NCI-H345 treated with DMSO at 0.1 percent for 48 hours (cell line): ENCODE measurements around the gene IZUMO4.

Experiments used
- DNase-seq: peaks from one replicate; lab custom pipeline; 2025; ENCODE audit not compliant: unreplicated experiment; lab: John Stamatoyannopoulos, UW

Gene IZUMO4

DNA sequence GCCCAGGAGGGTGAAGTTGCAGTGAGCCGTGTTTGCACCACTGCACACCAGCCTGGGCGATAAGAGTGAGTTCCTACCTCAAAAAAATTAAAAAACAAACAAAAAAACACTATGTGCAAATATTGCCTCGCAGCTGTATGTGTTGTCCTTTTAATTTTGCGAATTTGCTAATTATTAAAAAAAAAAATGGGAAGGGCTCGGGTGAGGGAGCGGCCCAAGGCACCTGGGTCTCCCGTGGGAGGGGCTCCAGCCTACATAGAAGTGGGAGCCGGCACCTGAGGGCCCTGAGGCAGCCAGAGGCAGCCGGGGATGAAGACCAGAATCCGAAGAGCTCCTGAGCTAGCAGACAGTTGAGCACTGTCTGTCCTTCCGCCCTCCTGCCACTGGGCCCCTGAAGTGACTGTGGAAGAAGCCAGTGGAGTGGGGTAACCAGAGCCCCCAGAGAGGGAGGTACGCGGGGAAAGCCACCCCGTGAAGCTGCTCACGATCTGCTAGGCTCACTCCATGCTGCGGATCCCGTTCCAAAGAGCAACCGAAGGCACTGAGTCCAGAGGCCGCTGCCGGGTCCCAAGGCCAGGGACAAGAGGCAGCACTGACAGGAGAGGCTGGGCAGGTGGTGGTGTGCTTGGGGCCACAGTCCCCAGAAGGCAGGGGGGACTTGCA lies 6.5 kb downstream of the IZUMO4 start:
- DNase-seq: no peak

DNA sequence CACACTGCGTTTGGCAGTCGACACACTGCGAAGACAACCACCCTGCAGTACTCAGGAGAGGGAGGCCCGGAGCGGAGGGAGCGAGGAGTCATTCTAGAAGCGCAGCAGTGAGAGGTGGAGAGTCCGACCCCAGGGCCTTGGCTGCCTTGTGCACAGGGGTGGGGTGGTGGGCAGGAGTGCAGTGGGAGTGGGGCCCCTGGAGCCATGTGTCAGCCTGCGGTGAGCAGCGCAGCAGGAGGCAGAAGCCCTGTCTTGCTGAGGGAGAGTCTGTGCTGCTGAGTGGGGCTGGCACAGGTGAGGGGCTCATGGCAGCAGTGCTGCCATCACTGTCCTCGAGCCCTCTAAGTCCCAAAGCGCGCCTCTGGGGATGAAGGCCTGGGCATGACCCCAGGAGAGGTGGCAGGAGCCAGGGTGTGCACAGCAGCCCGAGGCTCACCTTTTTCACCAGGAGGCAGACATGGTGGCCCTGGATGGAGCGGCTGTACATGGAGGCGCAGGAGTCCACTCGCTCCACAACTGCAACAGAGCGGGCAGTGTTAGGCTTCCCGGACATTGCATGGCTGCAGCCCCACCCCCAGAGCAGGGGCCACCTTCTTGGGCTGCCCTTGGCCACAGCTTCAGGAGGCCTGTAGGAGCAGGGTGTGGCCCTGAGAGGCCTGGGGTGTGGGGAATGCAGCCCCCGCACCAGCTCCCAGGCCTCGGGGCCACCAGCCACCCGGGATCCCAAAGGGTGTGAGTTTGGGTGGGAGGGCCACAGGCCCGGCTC lies 11.7 kb downstream of the IZUMO4 start:
- no peak for DNase-seq

DNA sequence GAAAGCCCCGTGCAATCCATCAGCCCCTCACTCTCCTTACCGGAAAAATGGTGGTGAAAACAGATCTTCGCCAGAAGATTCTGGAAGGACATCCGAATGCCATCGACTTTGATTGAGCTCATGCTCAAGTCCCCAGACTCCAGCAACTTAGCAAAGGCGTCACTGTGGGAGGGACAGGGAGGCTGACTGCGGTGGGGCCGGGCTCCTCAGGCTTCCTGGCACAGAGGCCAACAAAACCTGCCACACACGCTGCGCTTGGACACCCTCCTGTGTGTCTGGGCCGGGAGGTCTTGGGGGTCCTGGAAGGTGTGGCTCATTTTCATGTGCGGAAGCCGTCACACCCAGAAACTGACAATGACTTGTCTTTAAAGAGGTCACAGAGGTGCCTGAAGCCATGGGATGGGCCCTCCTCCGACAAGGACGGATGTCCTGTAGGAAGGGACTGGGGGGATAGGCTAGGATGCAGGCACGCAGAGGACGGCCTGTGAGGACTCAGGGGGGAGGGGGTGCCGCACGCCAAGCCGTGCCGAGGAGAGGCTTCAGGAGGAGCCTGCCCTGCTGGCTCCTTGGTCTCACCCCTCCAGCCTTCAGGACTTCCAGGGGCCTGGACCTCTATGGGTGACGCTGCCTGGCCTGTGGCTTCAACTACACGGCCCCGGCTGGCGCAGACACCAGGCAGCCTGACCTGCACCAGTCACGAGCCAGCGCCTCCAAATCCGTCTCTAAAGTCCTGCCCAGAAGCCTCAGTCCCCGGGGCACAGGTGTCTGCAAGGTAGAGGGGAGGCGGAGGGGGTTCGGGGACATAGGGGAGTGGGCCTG lies 12.5 kb downstream of the IZUMO4 start:
- DNase-seq: no peak

DNA sequence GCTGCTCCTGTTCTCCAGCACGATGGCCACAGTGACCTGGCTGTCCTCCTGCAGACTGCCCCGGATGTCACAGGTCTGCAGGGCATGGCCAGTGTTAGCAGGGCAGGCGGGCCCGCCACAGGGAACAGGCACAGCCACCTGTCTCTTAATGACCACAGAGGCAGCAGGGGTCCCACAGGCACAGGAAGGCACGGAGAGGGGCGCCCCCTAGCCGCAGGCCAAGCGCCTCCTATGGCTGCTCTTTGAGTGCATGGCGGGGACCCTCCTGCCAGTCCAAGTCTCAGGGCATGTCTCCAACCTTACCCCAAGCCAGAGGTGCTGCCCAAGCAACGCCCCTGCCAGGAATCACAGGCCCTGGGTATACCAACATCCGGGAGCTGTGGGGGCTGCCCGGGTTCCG lies 14.1 kb downstream of the IZUMO4 start:
- DNase-seq: no peak

DNA sequence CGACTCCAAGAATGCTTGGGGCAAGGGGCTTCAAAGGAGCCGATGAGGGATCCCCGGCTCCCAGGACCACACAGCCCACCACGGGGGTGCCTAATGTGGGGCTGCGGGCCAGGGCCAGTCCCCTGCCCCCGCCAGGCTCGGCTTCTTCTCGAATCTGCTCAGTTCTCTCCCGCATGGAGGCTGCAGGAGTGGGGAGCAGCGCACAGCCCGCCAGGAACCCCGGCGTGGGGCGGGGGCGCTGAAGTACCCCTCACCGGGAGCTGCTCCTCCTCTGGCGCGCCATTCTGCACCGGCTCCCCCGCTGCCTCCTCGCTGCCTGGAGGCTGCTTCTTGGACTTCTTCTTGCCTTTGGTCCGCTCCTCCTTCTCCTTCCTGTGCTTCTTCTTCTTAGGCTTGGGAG lies 14.7 kb downstream of the IZUMO4 start:
- no peak for DNase-seq

DNA sequence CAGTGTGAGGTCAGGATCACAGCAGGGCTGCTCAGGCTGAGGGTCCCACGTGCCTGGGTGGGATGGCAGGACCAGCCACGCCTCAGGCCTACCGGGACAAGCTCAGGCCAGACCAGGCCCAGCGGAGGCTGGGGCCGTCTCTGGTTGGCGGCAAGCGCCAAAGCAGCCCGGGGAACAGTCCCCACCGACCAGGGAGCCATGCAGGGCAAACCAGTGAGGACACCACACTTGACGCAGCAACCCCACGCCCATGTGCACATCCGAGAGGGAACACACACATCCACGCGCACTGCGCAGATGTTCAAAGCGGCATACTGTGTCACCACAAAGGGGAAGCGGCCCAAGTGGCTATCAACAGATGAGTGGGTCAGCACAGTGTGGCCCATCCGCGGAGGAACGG lies 15.2 kb downstream of the IZUMO4 start:
- DNase-seq: no peak

DNA sequence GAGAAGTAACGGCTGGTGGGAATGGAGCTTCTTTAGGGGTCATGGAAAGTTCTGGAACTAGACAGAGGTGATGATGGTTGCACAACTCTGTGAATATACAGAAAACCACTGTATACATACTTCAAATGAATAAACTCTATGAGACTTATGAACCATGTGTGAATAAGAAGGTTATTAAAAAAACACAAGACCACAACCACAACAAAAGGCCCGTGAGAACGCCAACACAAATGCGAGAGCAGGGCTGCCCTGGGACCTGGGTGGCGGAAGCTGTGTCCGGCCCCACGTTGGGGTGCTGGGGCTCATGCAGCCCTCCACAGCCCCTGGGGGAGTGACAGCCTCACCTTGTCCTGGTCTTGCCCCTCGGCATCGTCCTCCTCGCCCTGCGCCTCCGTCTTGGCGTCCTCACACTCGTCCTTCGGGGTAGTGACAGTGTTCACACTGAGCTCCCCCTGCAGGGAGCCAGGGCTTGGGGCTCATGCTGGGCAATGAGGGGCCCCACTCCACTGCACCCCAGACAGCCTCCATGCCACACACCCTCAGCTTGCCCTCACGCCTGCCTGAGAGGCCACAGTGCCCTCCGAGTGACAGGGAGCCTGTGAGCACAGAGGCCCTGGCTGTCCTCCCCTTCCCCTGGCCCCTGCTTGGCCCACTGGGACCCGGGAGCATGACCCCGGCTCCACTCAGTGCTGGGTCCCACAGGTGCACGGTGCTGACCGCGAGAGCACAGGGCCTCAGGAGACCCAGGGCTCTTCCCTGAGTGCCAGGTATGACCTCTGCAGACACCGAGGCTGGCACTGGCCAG lies 16.0 kb downstream of the IZUMO4 start:
- DNase-seq: no peak

DNA sequence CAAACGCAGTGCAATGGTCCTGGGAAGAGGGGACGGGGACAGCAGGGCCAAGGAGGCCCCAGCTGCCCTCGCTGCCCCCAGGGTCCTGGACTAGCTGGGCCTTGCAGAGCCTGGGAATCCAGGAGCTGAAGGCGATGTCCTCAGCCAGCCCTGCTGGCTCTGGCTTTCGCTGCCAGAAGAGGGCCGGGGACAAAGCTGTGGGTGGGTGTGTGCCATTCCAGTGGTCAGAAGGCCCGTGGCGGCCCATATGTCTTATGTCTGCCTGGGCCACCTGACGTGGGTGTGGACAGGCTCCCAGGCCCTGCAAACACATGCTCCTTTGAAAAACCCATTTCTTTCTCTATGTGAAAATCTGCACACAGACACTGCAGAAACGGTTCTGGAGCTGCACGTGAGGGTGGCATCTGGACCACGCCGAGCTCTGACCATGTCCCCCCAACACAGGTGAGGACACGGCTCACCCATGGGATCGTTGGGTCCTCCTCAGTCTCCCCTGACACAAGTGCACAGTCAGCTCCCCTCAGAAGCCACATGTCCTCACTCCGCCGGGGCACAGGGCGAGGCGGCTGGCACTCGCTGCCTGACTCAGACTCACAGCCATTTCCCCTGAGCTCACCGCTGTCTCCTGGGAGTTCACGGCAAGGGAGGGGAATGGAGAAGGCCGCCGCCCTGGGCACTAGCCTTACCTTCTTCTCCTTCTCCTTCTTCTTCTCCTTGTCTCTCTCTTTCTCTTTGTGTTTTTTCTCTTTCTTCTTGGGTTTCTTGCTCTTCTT lies 16.9 kb downstream of the IZUMO4 start:
- no peak for DNase-seq

DNA sequence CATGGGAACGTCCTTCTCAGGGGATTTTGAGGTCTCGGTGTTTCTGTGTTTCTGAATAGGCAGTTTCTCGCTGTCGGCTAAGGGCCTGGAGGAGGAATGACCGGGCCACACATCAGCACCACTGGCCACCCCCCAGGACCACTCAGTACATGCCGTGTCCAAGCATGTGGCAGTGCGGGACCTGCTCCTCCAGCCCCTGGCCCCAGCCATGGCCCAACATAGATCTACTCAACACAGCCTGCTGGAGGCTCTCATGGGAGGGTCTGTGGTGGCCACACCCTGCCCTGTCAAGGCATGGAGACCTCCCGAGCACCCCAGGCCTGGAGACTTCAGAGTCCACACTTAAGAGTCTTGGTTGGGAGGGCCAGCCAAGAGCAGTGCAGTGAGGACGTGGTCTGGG lies 17.5 kb downstream of the IZUMO4 start:
- no peak for DNase-seq

DNA sequence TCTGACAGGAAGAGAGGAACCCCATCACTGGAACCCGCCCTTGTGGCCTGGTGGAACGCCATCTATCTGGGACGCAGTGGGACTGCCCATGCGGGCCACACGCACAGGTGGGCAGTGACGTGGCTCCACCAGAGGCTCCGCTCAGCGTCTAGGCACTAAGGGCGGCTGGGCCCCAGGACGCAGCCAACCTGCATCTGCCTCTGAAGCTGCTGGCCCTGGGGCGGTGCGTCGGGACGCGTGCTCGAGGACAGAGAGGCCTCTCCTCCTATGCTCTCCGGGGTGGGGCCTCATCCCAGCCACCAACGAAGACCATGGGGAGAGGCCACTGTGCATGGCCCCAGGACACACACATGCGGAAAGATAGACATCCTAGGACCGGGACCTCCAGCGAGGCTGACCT lies 18.1 kb downstream of the IZUMO4 start:
- no peak for DNase-seq

DNA sequence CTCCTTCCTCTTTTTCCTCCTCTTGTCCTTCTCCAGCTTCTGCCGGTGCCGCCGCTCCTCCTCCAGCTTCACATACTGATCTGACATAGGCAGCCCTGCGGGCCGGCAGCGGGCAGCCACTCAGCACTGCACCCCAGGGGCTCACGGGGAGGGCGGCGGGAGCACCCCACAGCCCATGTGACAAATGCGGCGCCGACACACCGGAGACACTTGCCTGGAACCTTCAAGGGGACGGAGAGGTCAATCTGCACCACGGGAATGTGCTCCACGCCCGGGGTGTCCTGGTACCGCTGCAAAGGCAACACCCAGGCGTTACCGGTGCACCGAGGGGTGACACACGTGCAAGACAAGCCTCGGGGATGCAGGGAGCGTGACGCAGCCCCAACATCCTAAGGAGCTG lies 18.6 kb downstream of the IZUMO4 start:
- no peak for DNase-seq

DNA sequence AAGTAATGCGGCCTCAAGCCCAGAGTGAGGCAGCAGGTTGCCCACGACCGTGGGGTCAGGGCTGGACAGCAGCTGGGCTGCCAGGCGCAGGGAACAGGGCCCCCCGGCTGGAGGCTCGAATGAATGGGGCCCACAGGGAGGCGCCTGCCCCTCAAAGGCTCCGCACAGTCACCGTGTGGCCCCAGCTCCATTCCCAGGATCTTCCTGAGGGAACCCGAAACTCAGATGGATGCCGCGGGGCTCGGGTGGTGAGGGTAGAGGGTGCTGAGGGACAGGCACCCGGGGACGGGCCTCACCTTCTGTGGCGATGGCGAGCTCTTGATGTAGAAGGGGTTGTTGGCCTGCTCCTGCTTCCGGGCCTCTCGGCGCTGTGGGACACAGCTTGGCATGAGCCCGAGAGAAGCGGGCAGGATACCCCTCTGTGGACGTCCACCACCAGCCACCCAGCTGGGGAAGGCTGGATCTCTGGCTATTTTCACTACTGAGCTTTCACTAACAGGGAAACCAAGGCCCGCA lies 19.3 kb downstream of the IZUMO4 start:
- no peak for DNase-seq

DNA sequence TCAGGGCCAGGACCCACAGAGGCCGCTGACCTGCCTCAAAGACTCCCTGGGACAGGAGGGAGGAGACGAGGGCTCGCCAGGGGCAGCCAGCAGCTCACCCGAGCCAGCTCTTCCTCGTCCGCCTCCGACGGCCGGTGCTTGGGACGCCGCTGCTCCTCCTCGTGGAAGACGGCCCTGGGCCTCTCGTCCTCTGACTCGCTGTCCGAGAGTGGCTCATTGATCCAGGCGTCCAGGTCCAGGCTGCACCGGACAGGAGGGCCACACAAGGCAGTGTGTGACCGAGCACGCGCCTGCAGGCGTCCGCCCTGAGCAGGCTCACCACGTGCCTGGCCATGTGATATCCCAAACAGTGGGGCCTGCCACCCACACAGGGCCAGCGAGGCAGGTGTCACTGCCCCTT lies 19.8 kb downstream of the IZUMO4 start:
- DNase-seq: no peak

DNA sequence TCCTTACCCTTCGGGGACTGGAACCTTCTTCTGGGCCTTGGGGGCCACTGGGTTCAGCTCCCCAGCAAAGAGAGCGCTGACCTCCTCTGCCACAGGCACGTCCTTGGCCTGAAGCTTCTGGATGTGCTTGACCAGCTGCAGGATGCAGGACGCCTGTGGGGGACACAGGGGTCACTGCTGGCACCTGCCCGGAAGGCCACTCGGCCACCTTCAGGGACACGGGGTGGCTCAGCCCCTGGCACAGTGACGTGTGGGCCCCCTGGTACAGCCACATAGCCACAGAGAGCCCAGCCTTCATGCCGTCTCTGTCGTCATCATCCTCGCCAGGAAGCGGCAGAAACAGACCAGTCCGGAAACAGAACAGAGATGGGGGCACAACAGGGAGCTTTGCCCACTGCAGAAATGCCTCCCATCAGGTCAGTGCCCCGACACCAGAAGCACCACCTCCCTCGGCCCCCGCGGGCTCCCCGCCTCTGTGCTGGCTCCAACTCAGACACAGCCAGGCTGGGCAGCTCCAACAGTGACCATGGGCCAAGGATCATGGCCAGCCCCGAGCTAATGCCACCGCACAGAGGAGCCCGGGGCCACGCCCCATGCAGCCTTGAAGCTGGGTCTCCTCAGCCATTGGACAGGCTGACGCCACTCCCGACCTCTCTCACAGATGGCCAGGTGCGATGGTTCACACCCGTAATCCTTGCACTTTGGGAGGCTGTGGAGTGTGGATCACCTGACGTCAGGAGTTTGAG lies 20.7 kb downstream of the IZUMO4 start:
- no peak for DNase-seq

DNA sequence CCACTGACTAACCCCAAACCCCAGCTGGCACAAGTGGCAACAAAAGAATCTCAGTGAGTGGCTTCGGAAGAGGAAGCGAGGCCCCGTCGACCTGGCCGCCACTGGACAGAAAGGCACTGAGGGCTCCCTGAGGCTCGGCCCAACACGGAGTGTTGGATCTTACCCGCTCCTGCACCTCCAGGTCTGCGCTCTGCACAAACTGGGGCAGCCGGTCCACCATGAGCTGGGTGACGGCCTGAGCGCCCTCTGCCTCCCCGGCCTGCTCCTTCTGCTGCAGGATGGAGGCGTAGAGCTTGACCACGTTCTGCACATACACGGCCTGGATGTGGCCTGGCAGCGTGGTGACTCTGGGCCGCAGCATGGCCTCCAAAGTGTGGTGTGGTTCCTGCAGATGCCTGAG lies 21.7 kb downstream of the IZUMO4 start:
- DNase-seq: no peak

DNA sequence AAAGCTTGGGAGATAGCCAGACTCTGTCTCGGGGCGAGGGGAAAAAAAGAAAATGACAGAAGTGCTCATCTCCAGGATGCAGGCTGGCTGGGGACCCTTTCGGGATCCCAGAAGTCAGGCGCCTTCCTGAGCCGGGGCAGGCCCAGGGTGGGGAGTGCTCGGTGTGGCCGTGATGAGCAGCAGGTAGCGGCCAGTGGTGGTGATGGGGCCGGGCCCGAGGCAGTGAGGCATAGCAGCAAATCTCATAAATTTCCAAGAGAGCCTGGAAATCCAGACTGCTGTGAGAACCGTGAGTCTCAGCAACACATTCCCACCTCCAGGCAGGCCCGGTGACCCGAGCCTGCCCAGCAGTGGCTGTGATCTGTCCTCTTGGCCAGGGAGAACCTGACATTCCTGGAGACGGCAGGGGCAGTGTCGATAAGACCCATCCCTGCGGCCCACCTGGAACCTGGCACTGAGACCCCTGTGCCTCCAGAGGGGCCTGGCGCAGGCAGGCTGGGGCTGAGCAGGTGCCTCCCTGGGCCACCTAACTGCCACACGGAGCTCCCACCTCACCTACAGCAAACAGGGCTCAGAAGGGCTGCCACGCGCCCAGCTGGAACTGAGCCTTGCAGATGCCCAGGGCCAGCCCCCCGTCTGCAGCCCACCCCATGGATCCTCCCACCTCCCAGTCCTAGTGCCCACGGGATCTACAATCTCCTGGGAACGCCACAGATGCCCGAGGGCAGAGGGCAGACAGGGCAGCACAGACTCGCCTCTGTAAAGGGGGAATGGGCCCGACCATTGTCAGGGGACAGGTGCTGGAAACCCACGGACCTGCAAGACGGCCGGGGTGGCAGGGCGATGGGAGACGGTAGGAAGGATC lies 23.4 kb downstream of the IZUMO4 start:
- DNase-seq: no peak

DNA sequence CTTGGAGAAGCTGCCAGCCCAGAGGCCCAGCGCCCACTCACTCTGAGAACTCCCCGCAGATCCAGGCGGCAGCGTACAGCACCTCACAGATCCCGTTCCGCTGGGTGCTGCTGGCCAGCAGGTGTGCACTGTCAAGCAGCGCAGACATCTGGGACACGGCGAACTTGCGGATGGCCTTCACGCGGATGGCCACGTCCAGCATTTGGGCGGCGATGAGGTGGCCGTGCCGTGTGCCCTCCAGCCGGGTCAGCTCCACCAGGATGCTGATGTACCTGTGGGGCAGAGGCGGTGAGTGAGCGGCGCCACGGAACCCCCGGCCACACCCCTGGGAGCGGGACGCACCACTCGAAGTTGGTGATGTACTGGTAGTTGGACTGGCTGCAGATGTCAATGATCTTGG lies 24.1 kb downstream of the IZUMO4 start:
- DNase-seq: no peak

DNA sequence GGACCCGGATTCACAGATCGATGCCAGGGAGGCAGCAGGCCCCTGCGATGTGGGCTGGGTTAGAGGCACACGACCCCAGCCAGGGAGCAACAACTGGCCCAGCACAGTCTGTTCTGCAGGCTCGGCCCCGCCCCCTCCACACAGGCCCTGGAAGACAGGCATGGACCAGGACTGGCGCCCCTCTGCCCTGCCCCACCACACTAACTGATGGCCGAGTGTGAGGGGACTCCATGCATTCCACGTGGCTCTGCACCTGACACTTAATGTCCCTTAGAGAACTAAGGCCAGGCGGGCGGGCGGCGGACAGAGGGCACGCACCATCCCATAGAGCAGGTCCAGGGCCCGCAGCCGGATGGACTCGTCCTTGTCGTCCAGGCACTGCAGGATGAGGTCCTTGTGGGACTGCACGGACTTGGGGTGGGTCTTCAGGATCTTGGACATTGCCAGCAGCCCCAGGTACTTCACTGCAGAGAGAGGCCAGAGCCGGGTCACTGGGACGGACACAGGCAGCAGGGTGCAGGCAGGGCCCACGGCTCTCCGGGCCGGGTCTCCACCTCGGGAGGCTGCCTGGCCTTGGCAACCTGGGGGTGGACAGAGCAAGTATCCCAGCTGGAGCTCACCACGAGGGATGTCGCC lies 24.8 kb downstream of the IZUMO4 start:
- no peak for DNase-seq
